SK-N-MC (cell line): ENCODE measurements around the gene CNTN6.
"Not testable (repeated sequence)": the region's sequence is repeated elsewhere in the genome, so short reads cannot be mapped to it uniquely, and the experiment has no call there.

ENCODE experiments used
- DNase-seq: peaks from one replicate; pipeline ENCODE4 v3.0.0-alpha.2; 2011; ENCODE audit warnings: low read depth, low spot score
- H3K27ac ChIP-seq: fragments of 200-600 bp; sonication (generic); 2 replicates; pipeline ENCODE4 v1.5.1; 2016; ENCODE audit warnings: mixed run types
- H3K36me3 ChIP-seq: fragments of 200-600 bp; sonication (generic); 2 replicates; pipeline ENCODE4 v1.6.1; 2017; ENCODE audit warnings: antibody characterized with exemption, low read length, mixed read lengths; ENCODE audit not compliant: insufficient read depth
- H3K4me3 ChIP-seq: fragments of 200-600 bp; sonication (generic); 2 replicates; pipeline ENCODE4 v1.5.1; 2016
- H3K9ac ChIP-seq: fragments of 200-600 bp; sonication (generic); 2 replicates; pipeline ENCODE4 v1.8.0; 2017; ENCODE audit warnings: mixed run types, mixed read lengths; ENCODE audit not compliant: insufficient read length
- H3K9me3 ChIP-seq: fragments of 200-600 bp; sonication (generic); 2 replicates; pipeline ENCODE4 v1.6.1; 2017; ENCODE audit warnings: low read depth, mild to moderate bottlenecking, antibody characterized with exemption, low read length, moderate library complexity, mixed read lengths
- EZH2 ChIP-seq: fragments of 200-600 bp; sonication (generic); IDR thresholded peaks from one replicate; pipeline ENCODE4 v1.6.1; 2017; ENCODE audit warnings: antibody characterized with exemption
- FOXP2 ChIP-seq: optimal IDR thresholded peaks from 2 replicates; pipeline ENCODE3; 2011; ENCODE audit warnings: mild to moderate bottlenecking, moderate library complexity; ENCODE audit not compliant: insufficient read depth; ENCODE audit errors: extremely low read length, control extremely low read depth
- POLR2AphosphoS5 ChIP-seq: IDR thresholded peaks from 2 replicates; pipeline ENCODE4 v1.6.1; 2012; ENCODE audit warnings: mild to moderate bottlenecking, low read depth, low read length, borderline replicate concordance

CNTN6 gene

GRCh38 chr3:1380926-1381646, 288.3 kb downstream of the CNTN6 start:
- no peak overlapping the region for H3K4me3 ChIP-seq
- no peak for TF ChIP-seq POLR2AphosphoS5
- no peak for TF ChIP-seq FOXP2
- no peak for TF ChIP-seq EZH2
- H3K36me3 ChIP-seq = no peaks in the 10 kb centered on the region
- no peak overlapping the region for H3K27ac ChIP-seq
- H3K9ac ChIP-seq = no peak overlapping the region
- no peaks in the 10 kb centered on the region for H3K9me3 ChIP-seq
- DNase-seq = no peak

GRCh38 chr3:1381647-1382036, 288.8 kb downstream of the CNTN6 start:
- no peak for DNase-seq
- no peaks in the 10 kb centered on the region for H3K9me3 ChIP-seq
- no peak overlapping the region for H3K4me3 ChIP-seq
- H3K36me3 ChIP-seq = no peaks in the 10 kb centered on the region
- TF ChIP-seq EZH2 = no peak
- TF ChIP-seq POLR2AphosphoS5 = no peak
- TF ChIP-seq FOXP2 = no peak
- H3K27ac ChIP-seq = no peak overlapping the region
- no peak overlapping the region for H3K9ac ChIP-seq

GRCh38 chr3:1387396-1387905, 294.6 kb downstream of the CNTN6 start:
- not testable (repeated sequence) for H3K4me3 ChIP-seq, H3K9ac ChIP-seq, DNase-seq, H3K27ac ChIP-seq, H3K36me3 ChIP-seq, H3K9me3 ChIP-seq

- H3K4me3 ChIP-seq = no peak overlapping the region
- H3K27ac ChIP-seq = no peak overlapping the region
- TF ChIP-seq POLR2AphosphoS5 (no peak), EZH2 (no peak), FOXP2 (no peak)
- H3K9ac ChIP-seq = no peak overlapping the region
- no peaks in the 10 kb centered on the region for H3K36me3 ChIP-seq
- H3K9me3 ChIP-seq = no peaks in the 10 kb centered on the region
- DNase-seq = no peak
Measured at GRCh38 chr3:1394188-1394587, 301.4 kb downstream of the CNTN6 start.

- no peak for TF ChIP-seq FOXP2
- TF ChIP-seq EZH2 = no peak
- TF ChIP-seq POLR2AphosphoS5 = no peak
Measured at GRCh38 chr3:1400571-1400970, 307.7 kb downstream of the CNTN6 start.

GRCh38 chr3:1404270-1404962, 311.6 kb downstream of the CNTN6 start:
- DNase-seq = no peak
- no peaks in the 10 kb centered on the region for H3K36me3 ChIP-seq
- TF ChIP-seq EZH2 (no peak), POLR2AphosphoS5 (no peak), FOXP2 (no peak)

More at GRCh38 chr3:1400571-1400970, 307.7 kb downstream of the CNTN6 start:
- Histone ChIP-seq H3K27ac (no peak overlapping the region), H3K4me3 (no peak overlapping the region), H3K9me3 (no peaks in the 10 kb centered on the region), H3K36me3 (no peaks in the 10 kb centered on the region), H3K9ac (no peak overlapping the region)
- no peak for DNase-seq

GRCh38 chr3:1406250-1406649, 313.4 kb downstream of the CNTN6 start:
- TF ChIP-seq FOXP2 (no peak), EZH2 (no peak), POLR2AphosphoS5 (no peak)
- Histone ChIP-seq H3K9me3 (no peaks in the 10 kb centered on the region), H3K9ac (no peak overlapping the region), H3K36me3 (no peaks in the 10 kb centered on the region), H3K27ac (no peak overlapping the region), H3K4me3 (no peak overlapping the region)
- no peak for DNase-seq

More at GRCh38 chr3:1404270-1404962, 311.6 kb downstream of the CNTN6 start:
- H3K27ac ChIP-seq = no peak overlapping the region
- no peak overlapping the region for H3K4me3 ChIP-seq
- no peak overlapping the region for H3K9ac ChIP-seq
- no peaks in the 10 kb centered on the region for H3K9me3 ChIP-seq

GRCh38 chr3:1421577-1421976, 328.8 kb downstream of the CNTN6 start:
- TF ChIP-seq EZH2 (no peak), FOXP2 (no peak), POLR2AphosphoS5 (no peak)
- H3K4me3 ChIP-seq = no peak overlapping the region
- no peaks in the 10 kb centered on the region for H3K36me3 ChIP-seq
- H3K9me3 ChIP-seq = no peaks in the 10 kb centered on the region
- no peak for DNase-seq
- no peak overlapping the region for H3K9ac ChIP-seq
- H3K27ac ChIP-seq = no peak overlapping the region
